LoVo (cell line): ENCODE results near the gene FSTL4.

Experiments used
- DNase-seq: peaks from one replicate; pipeline ENCODE4 v3.0.0-alpha.2; 2016; ENCODE audit warnings: low spot score

FSTL4 gene

GRCh38 chr5:133321286-133321832 lies 291.0 kb downstream of the FSTL4 start:
- DNase-seq, result no peak

- no peak for DNase-seq
Measured at GRCh38 chr5:133319905-133320520, 292.3 kb downstream of the FSTL4 start.

- no peak for DNase-seq
Measured at GRCh38 chr5:133319244-133319643, 293.1 kb downstream of the FSTL4 start.

- DNase-seq, result no peak
Measured at GRCh38 chr5:133317558-133317957, 294.8 kb downstream of the FSTL4 start.

GRCh38 chr5:133316346-133317343 lies 295.7 kb downstream of the FSTL4 start:
- peak; percentile 8 for DNase-seq

- no peak for DNase-seq
Measured at GRCh38 chr5:133314086-133314485, 298.3 kb downstream of the FSTL4 start.

GRCh38 chr5:133311176-133311575 lies 301.2 kb downstream of the FSTL4 start:
- no peak for DNase-seq

GRCh38 chr5:133309984-133310621 lies 302.2 kb downstream of the FSTL4 start:
- DNase-seq, result no peak

- DNase-seq, result no peak
Measured at GRCh38 chr5:133309166-133309795, 303.1 kb downstream of the FSTL4 start.

GRCh38 chr5:133307275-133307674 lies 305.1 kb downstream of the FSTL4 start:
- no peak for DNase-seq

- no peak for DNase-seq
Measured at GRCh38 chr5:133304707-133305216, 307.6 kb downstream of the FSTL4 start.

GRCh38 chr5:133304178-133304577 lies 308.2 kb downstream of the FSTL4 start:
- no peak for DNase-seq

GRCh38 chr5:133303298-133303697 lies 309.0 kb downstream of the FSTL4 start:
- DNase-seq, result no peak

- DNase-seq, result no peak
Measured at GRCh38 chr5:133299728-133300127, 312.6 kb downstream of the FSTL4 start.

- DNase-seq, result no peak
Measured at GRCh38 chr5:133299021-133299420, 313.3 kb downstream of the FSTL4 start.

- no peak for DNase-seq
Measured at GRCh38 chr5:133298447-133298846, 313.9 kb downstream of the FSTL4 start.

- DNase-seq, result no peak
Measured at GRCh38 chr5:133297293-133297692, 315.0 kb downstream of the FSTL4 start.

GRCh38 chr5:133296624-133297023 lies 315.7 kb downstream of the FSTL4 start:
- DNase-seq, result no peak

- no peak for DNase-seq
Measured at GRCh38 chr5:133295520-133295919, 316.8 kb downstream of the FSTL4 start.

GRCh38 chr5:133294380-133294779 lies 318.0 kb downstream of the FSTL4 start:
- no peak for DNase-seq

- DNase-seq, result no peak
Measured at GRCh38 chr5:133293960-133294359, 318.4 kb downstream of the FSTL4 start.

GRCh38 chr5:133292300-133292699 lies 320.0 kb downstream of the FSTL4 start:
- DNase-seq, result peak; percentile 75
